HUES64 (cell line): ENCODE data around the gene CNTNAP2.

ENCODE experiments used
- H3K27ac ChIP-seq: 2 replicates; pipeline ENCODE4 v1.7.0; 2013; ENCODE audit warnings: low read depth, low read length, inconsistent platforms
- H3K27me3 ChIP-seq: 2 replicates; pipeline ENCODE4 v1.6.1; 2013; ENCODE audit warnings: mild to moderate bottlenecking, low read length; ENCODE audit not compliant: insufficient read depth
- H3K36me3 ChIP-seq: 2 replicates; pipeline ENCODE4 v1.6.1; 2013; ENCODE audit warnings: mild to moderate bottlenecking, low read length; ENCODE audit not compliant: insufficient read depth
- H3K4me1 ChIP-seq: 2 replicates; pipeline ENCODE4 v1.6.1; 2013; ENCODE audit warnings: mild to moderate bottlenecking, low read length, moderate library complexity; ENCODE audit not compliant: insufficient read depth
- H3K4me3 ChIP-seq: 2 replicates; pipeline ENCODE4 v1.5.1; 2013; ENCODE audit warnings: mild to moderate bottlenecking, low read length, moderate library complexity
- H3K9ac ChIP-seq: 2 replicates; pipeline ENCODE4 v1.6.1; 2013; ENCODE audit warnings: mild to moderate bottlenecking, low read depth, low read length
- H3K9me3 ChIP-seq: 2 replicates; pipeline ENCODE4 v1.6.1; 2013; ENCODE audit warnings: low read depth, low read length; ENCODE audit not compliant: insufficient read depth
- WGBS: fragments of 150-250, 120-280 bp; methylation state at CpG from one replicate; pipeline ENCODE4 v1.1.7; 2013; ENCODE audit warnings: missing lambda C conversion rate; 5-methylcytosine and 5-hydroxymethylcytosine counted together

The CNTNAP2 gene

GRCh38 chr7:148204639-148205304 lies 2088.2 kb downstream of the CNTNAP2 start:
- Histone ChIP-seq H3K27me3 (no peaks in the 10 kb centered on the region), H3K9ac (no peak overlapping the region), H3K36me3 (no peaks in the 10 kb centered on the region), H3K27ac (no peak overlapping the region), H3K4me3 (no peak overlapping the region), H3K9me3 (no peaks in the 10 kb centered on the region), H3K4me1 (no peaks in the 10 kb centered on the region)
- 85% methylated on average over 9 of the region's 9 CpGs for WGBS

GRCh38 chr7:148209643-148210190 lies 2093.1 kb downstream of the CNTNAP2 start:
- Histone ChIP-seq H3K36me3 (no peaks in the 10 kb centered on the region), H3K9ac (no peak overlapping the region), H3K4me1 (no peaks in the 10 kb centered on the region), H3K4me3 (no peak overlapping the region), H3K27ac (no peak overlapping the region), H3K9me3 (no peaks in the 10 kb centered on the region), H3K27me3 (no peaks in the 10 kb centered on the region)
- WGBS = 91% methylated on average over 6 of the region's 6 CpGs

DNA sequence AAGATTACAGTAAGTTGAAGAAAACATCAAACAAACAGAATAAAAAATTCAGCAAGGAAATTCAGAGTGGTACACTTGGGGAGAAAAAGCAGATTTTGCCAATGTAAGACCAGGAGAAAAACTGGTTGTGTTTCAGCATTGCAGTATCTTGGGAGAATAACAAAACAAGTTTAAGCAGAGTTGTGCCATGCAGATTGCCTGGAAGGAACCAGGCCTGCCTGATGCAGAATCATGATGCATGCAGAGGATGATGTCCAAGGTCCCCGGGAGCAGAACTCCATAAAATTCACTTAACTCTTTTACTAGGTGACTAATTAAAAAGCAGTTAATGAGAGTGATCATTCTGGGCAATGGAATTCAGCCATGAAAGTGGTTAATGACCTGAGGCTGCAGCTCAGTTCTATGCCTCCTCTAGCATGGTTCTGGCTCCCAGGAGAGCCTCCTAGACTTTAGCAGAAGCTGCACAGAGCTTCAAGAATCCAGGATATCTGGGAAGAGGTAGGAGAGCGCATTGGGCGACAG lies 2094.3 kb downstream of the CNTNAP2 start:
- WGBS = 89% methylated on average over 3 of the region's 3 CpGs
- H3K27me3 ChIP-seq = no peaks in the 10 kb centered on the region

GRCh38 chr7:148211740-148212151 lies 2095.1 kb downstream of the CNTNAP2 start:
- no peaks in the 10 kb centered on the region for H3K36me3 ChIP-seq
- no peaks in the 10 kb centered on the region for H3K9me3 ChIP-seq
- H3K9ac ChIP-seq = no peak overlapping the region
- H3K4me1 ChIP-seq = no peaks in the 10 kb centered on the region
- H3K27ac ChIP-seq = no peak overlapping the region
- no peaks in the 10 kb centered on the region for H3K27me3 ChIP-seq
- no peak overlapping the region for H3K4me3 ChIP-seq

More for the DNA sequence above, 2094.3 kb downstream of the CNTNAP2 start:
- H3K4me3 ChIP-seq = no peak overlapping the region
- no peaks in the 10 kb centered on the region for H3K9me3 ChIP-seq
- H3K36me3 ChIP-seq = no peaks in the 10 kb centered on the region
- no peak overlapping the region for H3K27ac ChIP-seq
- no peak overlapping the region for H3K9ac ChIP-seq
- H3K4me1 ChIP-seq = no peaks in the 10 kb centered on the region

- no peaks in the 10 kb centered on the region for H3K27me3 ChIP-seq
- WGBS = 97% methylated on average over 3 of the region's 3 CpGs
- no peak overlapping the region for H3K9ac ChIP-seq
- no peak overlapping the region for H3K27ac ChIP-seq
- H3K4me3 ChIP-seq = no peak overlapping the region
- no peaks in the 10 kb centered on the region for H3K36me3 ChIP-seq
- no peaks in the 10 kb centered on the region for H3K4me1 ChIP-seq
- H3K9me3 ChIP-seq = no peaks in the 10 kb centered on the region
Measured at GRCh38 chr7:148212731-148213130, 2096.1 kb downstream of the CNTNAP2 start.

- no peaks in the 10 kb centered on the region for H3K4me1 ChIP-seq
- no peak overlapping the region for H3K27ac ChIP-seq
- H3K36me3 ChIP-seq = no peaks in the 10 kb centered on the region
- no peak overlapping the region for H3K4me3 ChIP-seq
- no peak overlapping the region for H3K9ac ChIP-seq
- H3K9me3 ChIP-seq = no peaks in the 10 kb centered on the region
- H3K27me3 ChIP-seq = no peaks in the 10 kb centered on the region
- 90% methylated on average over 4 of the region's 4 CpGs for WGBS
Measured at GRCh38 chr7:148214101-148214500, 2097.5 kb downstream of the CNTNAP2 start.

- 97% methylated on average over 4 of the region's 4 CpGs for WGBS
- no peak overlapping the region for H3K9ac ChIP-seq
- H3K27me3 ChIP-seq = no peaks in the 10 kb centered on the region
- H3K36me3 ChIP-seq = no peaks in the 10 kb centered on the region
- no peak overlapping the region for H3K4me3 ChIP-seq
- no peak overlapping the region for H3K27ac ChIP-seq
- H3K9me3 ChIP-seq = no peaks in the 10 kb centered on the region
- no peaks in the 10 kb centered on the region for H3K4me1 ChIP-seq
Measured at GRCh38 chr7:148218603-148219002, 2102.0 kb downstream of the CNTNAP2 start.

DNA sequence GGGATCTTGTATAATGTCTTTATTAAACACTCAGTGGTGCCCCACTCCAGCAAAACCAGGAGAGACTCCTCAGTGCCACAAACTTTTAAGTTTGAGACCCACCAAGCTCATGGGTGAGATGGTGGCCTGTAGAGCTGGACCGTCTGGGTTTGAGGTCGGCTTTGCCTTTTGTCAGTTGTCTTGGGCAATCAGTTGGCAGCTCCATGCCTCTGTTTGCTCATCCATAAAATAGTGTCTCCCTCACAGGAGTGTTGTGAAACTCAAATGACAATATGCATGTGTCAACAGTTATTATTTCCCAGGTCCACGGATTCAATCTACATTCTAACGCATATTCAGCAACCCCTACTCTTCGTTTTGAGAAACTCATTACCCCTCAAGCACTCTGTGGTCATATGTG lies 2106.1 kb downstream of the CNTNAP2 start:
- no peak overlapping the region for H3K4me3 ChIP-seq
- H3K36me3 ChIP-seq = no peaks in the 10 kb centered on the region
- no peaks in the 10 kb centered on the region for H3K4me1 ChIP-seq
- no peaks in the 10 kb centered on the region for H3K27me3 ChIP-seq
- H3K9ac ChIP-seq = no peak overlapping the region
- H3K9me3 ChIP-seq = no peaks in the 10 kb centered on the region
- 72% methylated on average over 5 of the region's 5 CpGs for WGBS
- no peak overlapping the region for H3K27ac ChIP-seq

GRCh38 chr7:148223160-148223559 lies 2106.6 kb downstream of the CNTNAP2 start:
- Histone ChIP-seq H3K36me3 (no peaks in the 10 kb centered on the region), H3K9me3 (no peaks in the 10 kb centered on the region), H3K4me1 (no peaks in the 10 kb centered on the region), H3K9ac (no peak overlapping the region), H3K27ac (no peak overlapping the region), H3K4me3 (no peak overlapping the region), H3K27me3 (no peaks in the 10 kb centered on the region)
- 86% methylated on average over 1 of the region's 1 CpG for WGBS

DNA sequence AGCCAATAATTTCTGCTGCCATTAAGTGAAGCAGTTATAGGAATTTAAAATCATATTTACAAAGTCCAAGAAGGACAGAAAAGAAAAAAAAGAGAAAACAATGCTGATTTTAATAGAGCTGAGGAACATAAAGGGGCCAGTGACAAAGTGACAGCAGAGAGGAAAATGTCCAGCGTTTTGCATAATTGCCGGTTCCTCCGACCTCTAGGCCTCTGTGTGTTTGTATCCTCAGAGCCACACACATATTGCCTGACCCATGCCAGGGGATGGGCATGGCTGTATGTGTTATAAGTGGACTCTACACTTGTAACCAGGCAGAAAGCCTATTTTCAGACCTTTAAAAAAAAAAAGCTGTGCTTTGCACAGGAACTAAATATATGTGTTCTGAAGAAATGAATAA lies 2107.1 kb downstream of the CNTNAP2 start:
- Histone ChIP-seq H3K4me1 (no peaks in the 10 kb centered on the region), H3K9ac (no peak overlapping the region), H3K9me3 (no peaks in the 10 kb centered on the region), H3K4me3 (no peak overlapping the region), H3K27ac (no peak overlapping the region), H3K36me3 (no peaks in the 10 kb centered on the region), H3K27me3 (no peaks in the 10 kb centered on the region)
- 100% methylated on average over 3 of the region's 3 CpGs for WGBS

- H3K9me3 ChIP-seq = no peaks in the 10 kb centered on the region
- 88% methylated on average over 3 of the region's 3 CpGs for WGBS
- H3K27me3 ChIP-seq = no peaks in the 10 kb centered on the region
- no peaks in the 10 kb centered on the region for H3K4me1 ChIP-seq
- no peak overlapping the region for H3K27ac ChIP-seq
- no peak overlapping the region for H3K4me3 ChIP-seq
- H3K36me3 ChIP-seq = no peaks in the 10 kb centered on the region
- no peak overlapping the region for H3K9ac ChIP-seq
Measured at GRCh38 chr7:148230296-148230695, 2113.7 kb downstream of the CNTNAP2 start.
